ENCODE measurements around the gene NTM.

Gene NTM

GRCh38 chr11:131980888-131981668 is 610.7 kb downstream of the NTM start:
- H3K36me3 ChIP-seq (ENCODE audit: control insufficient read depth, insufficient read depth, low read length): no peaks in the 10 kb centered on the region
- H3K27me3 ChIP-seq (replicated peaks; ENCODE audit: control insufficient read depth, insufficient read depth, low read length, poor library complexity, severe bottlenecking): no peaks in the 10 kb centered on the region
- DNase-seq: no peak
- no peaks in the 10 kb centered on the region for H3K9me3 ChIP-seq (ENCODE audit: control insufficient read depth, low read length)
- H3K4me3 ChIP-seq (ENCODE audit: insufficient read depth, low read depth, low read length, poor library complexity, severe bottlenecking): no peak overlapping the region
- no peak overlapping the region for H3K27ac ChIP-seq (ENCODE audit: insufficient read depth, low read length, poor library complexity, severe bottlenecking)
- H3K4me1 ChIP-seq (ENCODE audit: control insufficient read depth, insufficient read depth, low read length, poor library complexity, severe bottlenecking): no peaks in the 10 kb centered on the region

- Histone ChIP-seq H3K9me3 (ENCODE audit: control insufficient read depth, low read length) (no peaks in the 10 kb centered on the region), H3K27ac (ENCODE audit: insufficient read depth, low read length, poor library complexity, severe bottlenecking) (no peak overlapping the region), H3K27me3 (replicated peaks; ENCODE audit: control insufficient read depth, insufficient read depth, low read length, poor library complexity, severe bottlenecking) (no peaks in the 10 kb centered on the region), H3K4me1 (ENCODE audit: control insufficient read depth, insufficient read depth, low read length, poor library complexity, severe bottlenecking) (no peaks in the 10 kb centered on the region), H3K4me3 (ENCODE audit: insufficient read depth, low read depth, low read length, poor library complexity, severe bottlenecking) (no peak overlapping the region), H3K36me3 (ENCODE audit: control insufficient read depth, insufficient read depth, low read length) (no peaks in the 10 kb centered on the region)
- no peak for DNase-seq
These were observed 611.7 kb downstream of the NTM start for GRCh38 chr11:131982154-131982553.

GRCh38 chr11:131985846-131986301 is 615.5 kb downstream of the NTM start:
- H3K27ac ChIP-seq (ENCODE audit: insufficient read depth, low read length, poor library complexity, severe bottlenecking): no peak overlapping the region
- no peaks in the 10 kb centered on the region for H3K4me1 ChIP-seq (ENCODE audit: control insufficient read depth, insufficient read depth, low read length, poor library complexity, severe bottlenecking)
- no peak for DNase-seq
- no peak overlapping the region for H3K4me3 ChIP-seq (ENCODE audit: insufficient read depth, low read depth, low read length, poor library complexity, severe bottlenecking)
- no peaks in the 10 kb centered on the region for H3K36me3 ChIP-seq (ENCODE audit: control insufficient read depth, insufficient read depth, low read length)
- no peaks in the 10 kb centered on the region for H3K27me3 ChIP-seq (replicated peaks; ENCODE audit: control insufficient read depth, insufficient read depth, low read length, poor library complexity, severe bottlenecking)
- H3K9me3 ChIP-seq (ENCODE audit: control insufficient read depth, low read length): no peaks in the 10 kb centered on the region

- H3K27ac ChIP-seq (ENCODE audit: insufficient read depth, low read length, poor library complexity, severe bottlenecking): no peak overlapping the region
- H3K4me3 ChIP-seq (ENCODE audit: insufficient read depth, low read depth, low read length, poor library complexity, severe bottlenecking): no peak overlapping the region
- DNase-seq: no peak
- H3K27me3 ChIP-seq (replicated peaks; ENCODE audit: control insufficient read depth, insufficient read depth, low read length, poor library complexity, severe bottlenecking): no peaks in the 10 kb centered on the region
- H3K9me3 ChIP-seq (ENCODE audit: control insufficient read depth, low read length): no peaks in the 10 kb centered on the region
- H3K36me3 ChIP-seq (ENCODE audit: control insufficient read depth, insufficient read depth, low read length): no peaks in the 10 kb centered on the region
- no peaks in the 10 kb centered on the region for H3K4me1 ChIP-seq (ENCODE audit: control insufficient read depth, insufficient read depth, low read length, poor library complexity, severe bottlenecking)
These were observed 617.3 kb downstream of the NTM start for GRCh38 chr11:131987703-131988102.

GRCh38 chr11:131991606-131992005 is 621.2 kb downstream of the NTM start:
- H3K4me1 ChIP-seq (ENCODE audit: control insufficient read depth, insufficient read depth, low read length, poor library complexity, severe bottlenecking): no peaks in the 10 kb centered on the region
- H3K36me3 ChIP-seq (ENCODE audit: control insufficient read depth, insufficient read depth, low read length): no peaks in the 10 kb centered on the region
- H3K4me3 ChIP-seq (ENCODE audit: insufficient read depth, low read depth, low read length, poor library complexity, severe bottlenecking): no peak overlapping the region
- no peak overlapping the region for H3K27ac ChIP-seq (ENCODE audit: insufficient read depth, low read length, poor library complexity, severe bottlenecking)
- DNase-seq: no peak
- no peaks in the 10 kb centered on the region for H3K27me3 ChIP-seq (replicated peaks; ENCODE audit: control insufficient read depth, insufficient read depth, low read length, poor library complexity, severe bottlenecking)
- H3K9me3 ChIP-seq (ENCODE audit: control insufficient read depth, low read length): no peaks in the 10 kb centered on the region

GRCh38 chr11:131993246-131993645 is 622.8 kb downstream of the NTM start:
- no peaks in the 10 kb centered on the region for H3K27me3 ChIP-seq (replicated peaks; ENCODE audit: control insufficient read depth, insufficient read depth, low read length, poor library complexity, severe bottlenecking)
- no peak overlapping the region for H3K4me3 ChIP-seq (ENCODE audit: insufficient read depth, low read depth, low read length, poor library complexity, severe bottlenecking)
- H3K36me3 ChIP-seq (ENCODE audit: control insufficient read depth, insufficient read depth, low read length): no peaks in the 10 kb centered on the region
- H3K4me1 ChIP-seq (ENCODE audit: control insufficient read depth, insufficient read depth, low read length, poor library complexity, severe bottlenecking): no peaks in the 10 kb centered on the region
- no peak for DNase-seq
- no peak overlapping the region for H3K27ac ChIP-seq (ENCODE audit: insufficient read depth, low read length, poor library complexity, severe bottlenecking)
- no peaks in the 10 kb centered on the region for H3K9me3 ChIP-seq (ENCODE audit: control insufficient read depth, low read length)

GRCh38 chr11:131998020-131998419 is 627.6 kb downstream of the NTM start:
- no peaks in the 10 kb centered on the region for H3K9me3 ChIP-seq (ENCODE audit: control insufficient read depth, low read length)
- no peak for DNase-seq
- no peaks in the 10 kb centered on the region for H3K27me3 ChIP-seq (replicated peaks; ENCODE audit: control insufficient read depth, insufficient read depth, low read length, poor library complexity, severe bottlenecking)
- no peak overlapping the region for H3K4me3 ChIP-seq (ENCODE audit: insufficient read depth, low read depth, low read length, poor library complexity, severe bottlenecking)
- no peaks in the 10 kb centered on the region for H3K4me1 ChIP-seq (ENCODE audit: control insufficient read depth, insufficient read depth, low read length, poor library complexity, severe bottlenecking)
- H3K36me3 ChIP-seq (ENCODE audit: control insufficient read depth, insufficient read depth, low read length): no peaks in the 10 kb centered on the region
- no peak overlapping the region for H3K27ac ChIP-seq (ENCODE audit: insufficient read depth, low read length, poor library complexity, severe bottlenecking)

- Histone ChIP-seq H3K27me3 (replicated peaks; ENCODE audit: control insufficient read depth, insufficient read depth, low read length, poor library complexity, severe bottlenecking) (no peaks in the 10 kb centered on the region), H3K27ac (ENCODE audit: insufficient read depth, low read length, poor library complexity, severe bottlenecking) (no peak overlapping the region), H3K4me3 (ENCODE audit: insufficient read depth, low read depth, low read length, poor library complexity, severe bottlenecking) (no peak overlapping the region), H3K36me3 (ENCODE audit: control insufficient read depth, insufficient read depth, low read length) (no peaks in the 10 kb centered on the region), H3K9me3 (ENCODE audit: control insufficient read depth, low read length) (no peaks in the 10 kb centered on the region), H3K4me1 (ENCODE audit: control insufficient read depth, insufficient read depth, low read length, poor library complexity, severe bottlenecking) (no peaks in the 10 kb centered on the region)
- DNase-seq: no peak
These were observed 628.7 kb downstream of the NTM start for GRCh38 chr11:131999084-131999483.

- H3K9me3 ChIP-seq (ENCODE audit: control insufficient read depth, low read length): no peaks in the 10 kb centered on the region
- H3K36me3 ChIP-seq (ENCODE audit: control insufficient read depth, insufficient read depth, low read length): no peaks in the 10 kb centered on the region
- H3K27me3 ChIP-seq (replicated peaks; ENCODE audit: control insufficient read depth, insufficient read depth, low read length, poor library complexity, severe bottlenecking): no peaks in the 10 kb centered on the region
- H3K4me3 ChIP-seq (ENCODE audit: insufficient read depth, low read depth, low read length, poor library complexity, severe bottlenecking): no peak overlapping the region
- DNase-seq: no peak
- no peak overlapping the region for H3K27ac ChIP-seq (ENCODE audit: insufficient read depth, low read length, poor library complexity, severe bottlenecking)
- no peaks in the 10 kb centered on the region for H3K4me1 ChIP-seq (ENCODE audit: control insufficient read depth, insufficient read depth, low read length, poor library complexity, severe bottlenecking)
These were observed 629.5 kb downstream of the NTM start for GRCh38 chr11:131999955-132000354.

- Histone ChIP-seq H3K36me3 (ENCODE audit: control insufficient read depth, insufficient read depth, low read length) (no peaks in the 10 kb centered on the region), H3K4me1 (ENCODE audit: control insufficient read depth, insufficient read depth, low read length, poor library complexity, severe bottlenecking) (no peaks in the 10 kb centered on the region), H3K27ac (ENCODE audit: insufficient read depth, low read length, poor library complexity, severe bottlenecking) (no peak overlapping the region), H3K4me3 (ENCODE audit: insufficient read depth, low read depth, low read length, poor library complexity, severe bottlenecking) (no peak overlapping the region), H3K9me3 (ENCODE audit: control insufficient read depth, low read length) (no peaks in the 10 kb centered on the region), H3K27me3 (replicated peaks; ENCODE audit: control insufficient read depth, insufficient read depth, low read length, poor library complexity, severe bottlenecking) (no peaks in the 10 kb centered on the region)
- no peak for DNase-seq
These were observed 635.5 kb downstream of the NTM start for GRCh38 chr11:132005887-132006286.

Measured in effector memory CD4-positive, alpha-beta T cell (primary cell).